ENCODE data around the gene GKN2. TPM values are rescaled to one million over a fixed set of nuclear protein-coding genes. Genes with fewer than 3 reads are reported as not detected.

Gene GKN2
- total RNA-seq, 4 donors from 2014 or later: not detected

GRCh38 chr2:68936889-68937288 is 15.8 kb downstream of the GKN2 start:
- H3K36me3 ChIP-seq: no peaks in the 10 kb centered on the region
- DNase-seq: no peak
- no peak overlapping the region for H3K4me3 ChIP-seq
- H3K27ac ChIP-seq: no peak overlapping the region
- intact Hi-C loops (cut with DNase I; ENCODE audit: low total_unique reads) (no loop called here), in situ Hi-C loops (cut with MboI; ENCODE audit: low pct_ligation_motif_present in 1 of 4, low pct_unique_long_range_greater_than_20kb in 1 of 4, low sequenced_read_pairs in 3 of 4) (no loop called here)
- no peaks in the 10 kb centered on the region for H3K4me1 ChIP-seq
- 68% methylated on average over 1 of the region's 1 CpG; no CpG with 5 or more reads in 1 of the 2 donors for WGBS, 2 donors (ENCODE audit: low coverage in 1 of 2)
- no peaks in the 10 kb centered on the region for H3K9me3 ChIP-seq
- H3K27me3 ChIP-seq: peaks cover 4% of the 10 kb centered on the region
- TF ChIP-seq POLR2A (IDR thresholded peaks at IDR 0.05) (no peak), EP300 (IDR thresholded peaks at IDR 0.05; ENCODE audit: low read depth) (no peak), POLR2AphosphoS5 (IDR thresholded peaks at IDR 0.05) (no peak), CTCF (IDR thresholded peaks at IDR 0.05) (no peak)

- no peak for DNase-seq
- WGBS, 2 donors (ENCODE audit: low coverage in 1 of 2): 53 to 67% methylated on average over 2 of the region's 2 CpGs
- no peaks in the 10 kb centered on the region for H3K4me1 ChIP-seq
- H3K27ac ChIP-seq: no peak overlapping the region
- in situ Hi-C loops (cut with MboI; ENCODE audit: low pct_ligation_motif_present in 1 of 4, low pct_unique_long_range_greater_than_20kb in 1 of 4, low sequenced_read_pairs in 3 of 4): no loop called here
- intact Hi-C loops (cut with DNase I; ENCODE audit: low total_unique reads): no loop called here
- TF ChIP-seq CTCF (IDR thresholded peaks at IDR 0.05) (no peak), EP300 (IDR thresholded peaks at IDR 0.05; ENCODE audit: low read depth) (no peak), POLR2A (IDR thresholded peaks at IDR 0.05) (no peak), POLR2AphosphoS5 (IDR thresholded peaks at IDR 0.05) (no peak)
- H3K36me3 ChIP-seq: no peaks in the 10 kb centered on the region
- no peaks in the 10 kb centered on the region for H3K9me3 ChIP-seq
- no peak overlapping the region for H3K4me3 ChIP-seq
- peaks cover 4% of the 10 kb centered on the region for H3K27me3 ChIP-seq
These were observed 16.3 kb downstream of the GKN2 start for GRCh38 chr2:68936427-68936826.

- no peaks in the 10 kb centered on the region for H3K36me3 ChIP-seq
- H3K9me3 ChIP-seq: no peaks in the 10 kb centered on the region
- no peaks in the 10 kb centered on the region for H3K27me3 ChIP-seq
- intact Hi-C loops (cut with DNase I; ENCODE audit: low total_unique reads) (loop anchor here (2.0 kb wide), 1 partner anchor 75 kb away; no protein-coding TSS in a partner anchor), in situ Hi-C loops (cut with MboI; ENCODE audit: low pct_ligation_motif_present in 1 of 4, low pct_unique_long_range_greater_than_20kb in 1 of 4, low sequenced_read_pairs in 3 of 4) (no loop called here)
- DNase-seq: no peak
- no peaks in the 10 kb centered on the region for H3K4me1 ChIP-seq
- WGBS, 2 donors (ENCODE audit: low coverage in 1 of 2): 92% methylated on average over 5 of the region's 5 CpGs; no CpG with 5 or more reads in 1 of the 2 donors
- H3K27ac ChIP-seq: no peak overlapping the region
- no peak overlapping the region for H3K4me3 ChIP-seq
- no peak for TF ChIP-seq POLR2AphosphoS5 (IDR thresholded peaks at IDR 0.05)
These were observed 17.2 kb downstream of the GKN2 start for GRCh38 chr2:68935471-68935870.

- DNase-seq: no peak
- H3K27ac ChIP-seq: no peak overlapping the region
- H3K36me3 ChIP-seq: no peaks in the 10 kb centered on the region
- no peaks in the 10 kb centered on the region for H3K9me3 ChIP-seq
- 90 to 95% methylated on average over 1 to 3 of the region's 3 CpGs for WGBS, 2 donors (ENCODE audit: low coverage in 1 of 2)
- H3K4me1 ChIP-seq: no peaks in the 10 kb centered on the region
- in situ Hi-C loops (cut with MboI; ENCODE audit: low pct_ligation_motif_present in 1 of 4, low pct_unique_long_range_greater_than_20kb in 1 of 4, low sequenced_read_pairs in 3 of 4): no loop called here
- intact Hi-C loops (cut with DNase I; ENCODE audit: low total_unique reads): loop anchor here (2.0 kb wide), 1 partner anchor 77 kb away; no protein-coding TSS in a partner anchor
- H3K27me3 ChIP-seq: no peaks in the 10 kb centered on the region
- no peak overlapping the region for H3K4me3 ChIP-seq
- TF ChIP-seq CTCF (IDR thresholded peaks at IDR 0.05): no peak
- no peak for TF ChIP-seq POLR2AphosphoS5 (IDR thresholded peaks at IDR 0.05)
- no peak for TF ChIP-seq POLR2A (IDR thresholded peaks at IDR 0.05)
- no peak for TF ChIP-seq EP300 (IDR thresholded peaks at IDR 0.05; ENCODE audit: low read depth)
These were observed 18.7 kb downstream of the GKN2 start for GRCh38 chr2:68934021-68934420.

GRCh38 chr2:68932402-68932801 is 20.3 kb downstream of the GKN2 start:
- intact Hi-C loops (cut with DNase I; ENCODE audit: low total_unique reads) (no loop called here), in situ Hi-C loops (cut with MboI; ENCODE audit: low pct_ligation_motif_present in 1 of 4, low pct_unique_long_range_greater_than_20kb in 1 of 4, low sequenced_read_pairs in 3 of 4) (no loop called here)
- Histone ChIP-seq H3K27ac (no peak overlapping the region), H3K4me1 (no peaks in the 10 kb centered on the region), H3K27me3 (no peaks in the 10 kb centered on the region), H3K36me3 (no peaks in the 10 kb centered on the region), H3K4me3 (no peak overlapping the region), H3K9me3 (no peaks in the 10 kb centered on the region)
- WGBS, 2 donors (ENCODE audit: low coverage in 1 of 2): 82 to 89% methylated on average over 4 of the region's 4 CpGs
- TF ChIP-seq POLR2A (IDR thresholded peaks at IDR 0.05) (no peak), EP300 (IDR thresholded peaks at IDR 0.05; ENCODE audit: low read depth) (no peak), CTCF (IDR thresholded peaks at IDR 0.05) (no peak), POLR2AphosphoS5 (IDR thresholded peaks at IDR 0.05) (no peak)
- DNase-seq: no peak
